NCI-H1694 treated with DMSO at 0.1 percent for 48 hours (cell line): ENCODE measurements around the gene CNOT1.
A peak's percentile ranks its signal among the peaks of the same experiment; 100 is the strongest.
"Not testable (repeated sequence)": the region's sequence is repeated elsewhere in the genome, so short reads cannot be mapped to it uniquely, and the experiment has no call there.

Source experiments
- DNase-seq: peaks from one replicate; lab custom pipeline; 2025; lab: John Stamatoyannopoulos, UW

CNOT1 gene

DNA sequence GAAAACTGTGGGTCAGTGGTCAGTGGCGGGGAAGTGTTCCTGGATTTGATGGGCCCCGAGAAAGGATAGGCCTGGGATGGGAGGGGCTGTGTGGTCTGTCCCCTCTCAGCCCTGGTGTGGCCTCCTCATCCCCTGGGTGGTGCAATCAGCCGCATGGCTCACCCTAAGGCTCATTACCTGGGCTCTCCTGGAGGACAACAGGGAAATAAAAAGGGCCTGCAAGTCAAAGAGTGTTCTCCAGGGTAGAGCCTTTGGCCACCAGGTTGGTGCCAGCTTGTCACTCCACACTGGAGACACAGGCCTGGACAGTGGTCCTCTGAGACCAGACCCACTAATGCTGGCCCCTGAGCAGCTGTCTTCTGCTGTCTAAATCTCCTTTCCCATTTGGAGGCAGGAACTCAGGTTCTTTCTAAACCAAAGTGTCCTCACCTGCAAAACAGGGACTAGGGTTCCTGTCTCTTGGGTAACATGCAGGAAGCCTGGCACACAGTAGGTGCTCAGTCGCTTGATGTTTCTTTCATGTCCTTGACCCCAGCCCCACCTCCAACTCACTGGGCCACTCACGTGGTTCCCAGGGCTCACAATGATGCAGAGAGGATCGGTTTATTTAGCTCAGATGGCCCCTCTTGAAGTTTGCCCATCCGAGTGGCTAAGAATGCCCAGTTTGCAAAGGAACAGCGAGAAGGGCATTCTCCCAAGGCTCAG is 127.3 kb downstream of the CNOT1 start:
- DNase-seq = no peak

DNA sequence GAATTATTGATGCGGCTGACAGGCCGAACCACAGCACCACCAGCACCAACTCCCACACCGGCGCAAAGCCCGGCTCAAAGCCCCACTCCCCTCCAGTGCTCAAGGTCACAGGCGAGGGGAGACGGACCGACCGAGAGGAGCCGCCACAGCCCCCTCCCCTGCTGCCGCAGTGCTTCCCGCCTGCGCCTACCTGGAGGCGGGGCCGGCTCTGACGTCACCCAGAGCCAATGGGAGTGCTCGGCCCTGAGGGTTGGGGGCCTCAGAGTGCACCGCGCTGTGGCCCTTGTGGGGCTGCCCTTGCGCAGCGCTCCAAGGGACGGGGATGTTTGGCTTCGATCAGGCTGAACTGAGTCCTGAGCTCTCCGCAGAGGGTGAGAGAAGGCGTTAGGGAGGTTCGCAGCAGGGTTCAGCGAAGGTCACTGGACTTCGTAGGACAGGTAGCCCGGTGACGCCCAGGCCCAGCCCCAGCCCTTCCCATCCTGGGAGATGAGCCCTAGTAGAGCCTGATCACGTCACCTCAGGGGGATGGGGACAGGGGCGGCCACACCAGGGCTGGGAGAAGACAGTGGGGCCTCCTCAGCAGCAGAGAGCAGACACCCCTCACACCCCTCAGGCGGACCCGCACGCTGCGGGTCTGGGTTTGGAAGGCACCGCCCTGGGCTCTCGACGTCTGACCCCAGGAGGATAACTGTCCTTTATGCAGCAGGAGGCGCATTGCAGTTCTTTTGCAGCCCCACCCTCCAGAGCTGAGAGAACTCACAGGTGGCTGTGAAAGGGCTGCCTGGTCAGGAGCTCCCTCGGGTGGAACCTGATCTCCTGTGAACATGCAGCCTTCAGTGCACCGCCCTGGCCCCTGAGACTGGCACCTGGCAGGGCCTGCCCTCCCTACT is 128.1 kb downstream of the CNOT1 start:
- DNase-seq = no peak

DNA sequence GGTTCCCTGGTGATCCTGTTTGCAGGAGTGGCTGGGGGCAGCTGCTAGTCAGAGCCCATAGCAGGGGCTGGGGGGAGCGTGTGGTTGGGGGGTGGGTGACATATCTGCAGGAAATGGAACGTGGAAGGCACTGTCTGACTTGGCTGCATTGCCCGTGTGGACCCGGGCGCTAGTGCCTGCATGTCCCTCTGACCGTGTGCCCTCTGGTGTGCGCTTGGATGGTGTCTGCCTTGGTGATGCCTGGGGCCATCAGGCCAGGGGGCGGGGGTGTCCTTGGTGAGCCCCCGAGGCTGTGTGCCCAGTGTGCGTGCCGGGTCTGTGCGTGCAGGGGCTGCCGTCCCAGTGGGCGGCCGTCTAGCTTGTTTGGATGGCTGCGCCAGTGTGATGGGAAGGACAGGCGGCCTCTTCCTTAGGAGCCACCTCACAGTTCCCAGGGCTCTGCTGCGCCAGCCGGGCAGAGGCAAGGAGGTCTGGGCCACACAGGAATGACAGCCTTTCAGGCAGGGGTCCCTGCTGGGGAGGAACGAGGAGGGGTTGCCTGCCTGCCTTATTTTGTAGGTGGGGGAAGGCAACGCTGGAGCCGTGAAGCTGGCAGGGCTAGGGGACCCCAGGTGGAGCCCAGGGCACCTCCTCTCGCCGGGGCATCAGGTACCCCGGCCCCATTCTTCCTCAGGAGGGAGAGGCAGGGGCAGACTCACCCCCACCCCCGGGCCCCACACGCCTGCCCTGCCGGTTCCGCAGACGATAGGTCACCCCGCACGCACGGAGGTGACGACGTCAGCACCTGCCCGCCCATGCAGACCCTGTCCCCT is 129.0 kb downstream of the CNOT1 start:
- DNase-seq = no peak

DNA sequence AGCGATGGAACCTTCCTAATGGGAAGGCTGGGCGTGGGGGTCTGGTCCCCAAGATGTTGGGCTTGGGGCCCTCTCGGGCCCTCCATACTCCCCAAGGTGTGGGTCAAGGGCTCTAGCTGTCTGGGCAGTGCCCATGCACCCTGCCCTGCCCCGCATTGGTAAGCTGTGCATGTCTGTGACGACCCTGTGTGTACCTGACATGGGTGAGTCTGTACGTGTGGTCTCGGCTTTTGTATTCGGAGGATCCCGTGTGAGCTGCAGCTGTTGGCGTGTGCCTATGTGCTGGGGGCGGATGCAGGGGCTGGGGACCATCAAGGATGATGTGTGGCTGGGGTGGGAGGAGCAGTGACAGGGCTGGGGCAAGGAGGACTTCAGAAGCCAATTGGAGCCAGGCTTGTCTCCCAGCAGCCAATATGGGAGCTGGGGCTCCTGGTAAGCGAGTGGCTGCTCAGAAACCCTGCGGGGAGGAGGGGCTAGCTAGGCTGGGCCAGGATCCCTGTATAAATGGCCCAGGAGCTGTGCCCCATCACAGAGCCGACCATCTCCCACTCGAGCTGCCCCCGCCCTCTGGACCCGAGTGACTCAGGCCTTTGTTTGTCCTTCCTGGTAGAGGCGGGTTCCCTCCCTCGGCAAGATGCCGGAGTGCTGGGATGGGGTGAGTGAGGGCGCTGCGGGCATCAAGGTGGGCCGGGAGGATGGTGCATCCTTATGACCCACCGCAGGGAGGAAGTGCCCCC is 129.8 kb downstream of the CNOT1 start, which contains the start of gene NDRG4:
TSS of gene NDRG4 (plus strand) at position 529 of the 737 bp plus-strand sequence. CDS start at position 635, 106 bp downstream.
- DNase-seq = peak; percentile 82

DNA sequence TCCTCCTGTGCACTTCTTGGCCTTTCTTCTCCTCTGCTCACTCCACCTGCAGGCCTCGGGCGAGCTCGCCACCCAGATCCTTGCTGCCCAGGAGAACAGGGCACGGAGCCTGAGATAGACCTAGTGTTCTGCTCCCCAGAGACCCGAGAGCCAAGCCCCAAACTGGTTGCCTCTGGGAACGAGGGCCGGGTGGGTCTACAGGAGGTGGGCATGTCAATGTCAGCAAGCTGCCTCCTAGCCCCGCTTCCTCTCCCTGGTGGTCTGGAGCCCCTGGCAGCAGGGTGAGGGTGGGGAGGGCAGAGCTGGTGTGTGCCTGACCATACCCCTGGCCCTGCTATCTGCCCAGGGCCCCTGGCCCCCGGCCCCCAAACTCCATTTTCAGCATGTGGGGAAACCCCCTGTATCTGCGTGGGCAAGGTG is 130.5 kb downstream of the CNOT1 start:
- DNase-seq = no peak

DNA sequence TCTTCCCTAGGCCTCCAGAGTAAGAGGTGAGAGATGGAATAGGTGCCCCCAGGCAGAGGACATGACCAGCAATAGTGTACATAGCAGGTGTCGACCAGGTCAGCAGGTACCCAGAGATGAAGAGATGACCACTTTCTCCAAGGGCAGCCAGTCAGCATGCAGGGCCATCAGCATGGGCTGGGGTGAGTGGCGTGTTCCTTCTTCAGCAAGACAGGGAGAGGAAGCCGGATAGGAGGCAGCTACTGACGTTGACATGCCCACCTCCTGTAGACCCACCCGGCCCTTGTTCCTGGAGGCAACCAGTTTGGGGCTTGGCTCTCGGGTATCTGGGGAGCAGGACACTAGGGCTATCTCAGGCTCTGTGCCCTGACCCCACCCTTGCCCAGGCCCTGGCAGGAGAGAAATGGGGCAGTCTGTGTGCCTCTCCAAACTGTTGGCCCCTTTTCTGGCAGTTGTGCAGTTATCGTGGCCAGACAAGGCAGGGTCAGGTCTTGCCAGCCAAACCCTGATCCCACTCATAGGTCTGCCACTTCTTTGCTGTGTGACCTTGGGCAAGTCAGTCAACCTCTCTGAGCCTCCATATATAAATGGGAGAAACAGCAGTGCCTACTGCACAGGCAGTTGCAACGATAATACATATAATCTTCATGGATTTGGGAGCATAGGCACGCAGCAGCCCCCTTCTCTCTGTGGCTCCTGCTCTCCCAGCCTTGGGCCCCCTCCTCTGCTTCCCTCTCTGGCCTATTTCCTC is 131.1 kb downstream of the CNOT1 start:
- no peak for DNase-seq

DNA sequence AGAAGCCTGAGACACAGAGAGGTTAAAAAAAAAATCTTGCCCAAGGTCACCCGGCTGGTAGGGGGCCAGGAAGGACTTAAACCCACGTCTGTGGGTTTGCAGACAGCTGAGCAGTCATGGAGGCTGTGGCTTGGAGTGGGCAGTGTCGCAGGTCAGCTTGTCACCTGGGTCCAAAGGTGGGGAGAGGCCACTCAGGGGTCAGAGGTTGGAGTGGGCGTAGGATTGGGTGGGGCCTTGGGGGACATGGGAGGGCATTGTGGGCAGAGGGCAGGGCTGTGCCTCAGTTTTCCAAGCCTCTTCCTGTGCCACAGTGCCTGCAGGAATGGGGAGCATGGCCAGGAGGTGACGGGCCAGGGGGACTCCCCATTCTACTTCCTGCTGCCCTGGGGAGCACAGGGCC is 131.7 kb downstream of the CNOT1 start:
- no peak for DNase-seq

DNA sequence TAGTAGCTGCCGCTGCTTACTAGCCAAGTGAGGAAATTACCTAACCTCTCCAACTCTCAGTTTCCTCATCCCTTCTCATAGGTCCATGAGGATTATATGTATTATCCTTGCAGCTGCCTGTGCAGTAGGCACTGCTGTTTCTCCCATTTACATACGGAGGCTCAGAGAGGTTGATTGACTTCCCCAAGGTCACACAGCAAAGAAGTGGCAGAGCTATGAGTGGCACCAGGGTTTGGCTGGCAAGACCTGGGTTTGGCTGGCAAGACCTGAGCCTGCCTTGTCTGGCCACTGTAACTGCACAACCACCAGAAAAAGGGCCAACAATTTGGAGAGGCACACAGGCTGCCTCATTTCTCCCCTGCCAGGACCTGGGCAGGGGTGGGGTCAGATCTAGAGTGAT is 132.2 kb downstream of the CNOT1 start:
- DNase-seq = no peak

DNA sequence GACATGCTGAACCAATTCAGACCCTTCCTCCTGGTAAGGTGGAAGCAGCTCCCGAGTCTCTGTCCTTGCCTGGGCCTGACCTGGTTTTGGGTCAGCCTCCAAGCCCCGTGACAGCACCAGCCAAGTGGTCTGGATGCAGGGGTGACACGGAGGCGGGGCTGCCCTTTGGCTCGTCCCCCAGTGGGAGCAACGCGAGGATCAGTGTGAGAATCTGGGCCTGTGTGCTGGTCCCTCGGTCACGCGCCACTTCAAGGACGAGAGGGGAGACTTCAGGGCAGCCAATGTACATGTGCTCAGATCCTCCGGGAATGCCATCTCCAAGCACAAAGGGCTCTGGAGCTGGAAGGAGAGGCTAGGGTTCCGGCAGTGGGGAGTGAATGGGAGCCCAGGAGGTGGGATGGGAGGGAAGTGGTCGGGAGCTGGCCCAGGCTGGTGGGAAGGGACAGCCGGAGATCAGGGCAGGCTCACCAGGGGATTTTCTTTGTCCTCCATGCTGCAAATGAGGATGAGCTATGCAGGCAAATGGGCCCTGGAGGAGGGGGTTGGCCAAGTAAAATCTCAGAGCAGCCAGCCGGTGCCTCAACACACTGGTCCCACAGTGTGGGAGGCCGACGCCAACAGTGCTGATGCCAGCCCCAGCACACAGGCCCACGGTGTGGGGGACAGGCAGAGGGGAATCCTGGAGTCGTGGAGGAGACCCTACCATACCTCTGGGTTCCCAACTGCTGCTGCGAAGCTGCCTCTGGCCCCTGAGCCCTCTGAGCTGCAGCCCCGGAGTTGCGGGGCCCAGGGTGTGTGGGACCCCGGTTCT is 133.9 kb downstream of the CNOT1 start:
- DNase-seq = no peak

DNA sequence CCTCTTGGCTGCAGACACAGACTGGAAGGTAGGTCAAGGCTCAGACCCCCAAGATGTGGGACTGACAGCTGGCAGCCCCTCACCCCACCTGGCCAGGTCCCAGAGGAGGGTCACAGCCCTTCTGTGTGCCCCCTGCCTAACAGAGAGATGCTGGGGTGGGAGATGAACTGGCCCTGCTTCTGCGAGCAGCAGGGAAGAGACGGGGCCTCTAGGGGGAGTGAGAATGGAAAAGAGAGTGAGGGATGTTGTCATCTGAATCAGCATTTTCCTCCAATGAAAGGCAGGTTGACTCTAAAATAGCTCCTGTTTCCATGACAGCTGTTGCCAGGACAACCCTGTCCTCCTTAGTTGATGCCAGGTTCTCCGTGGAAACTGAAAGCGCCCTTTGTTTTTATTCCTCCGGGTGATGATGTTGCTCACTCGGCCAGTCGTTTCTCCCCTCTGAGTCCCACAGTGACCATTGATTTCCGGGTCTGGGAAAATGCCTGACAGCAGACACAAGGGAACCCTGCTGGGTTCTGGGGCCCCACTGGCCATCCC is 134.6 kb downstream of the CNOT1 start:
- peak; percentile 90 for DNase-seq

DNA sequence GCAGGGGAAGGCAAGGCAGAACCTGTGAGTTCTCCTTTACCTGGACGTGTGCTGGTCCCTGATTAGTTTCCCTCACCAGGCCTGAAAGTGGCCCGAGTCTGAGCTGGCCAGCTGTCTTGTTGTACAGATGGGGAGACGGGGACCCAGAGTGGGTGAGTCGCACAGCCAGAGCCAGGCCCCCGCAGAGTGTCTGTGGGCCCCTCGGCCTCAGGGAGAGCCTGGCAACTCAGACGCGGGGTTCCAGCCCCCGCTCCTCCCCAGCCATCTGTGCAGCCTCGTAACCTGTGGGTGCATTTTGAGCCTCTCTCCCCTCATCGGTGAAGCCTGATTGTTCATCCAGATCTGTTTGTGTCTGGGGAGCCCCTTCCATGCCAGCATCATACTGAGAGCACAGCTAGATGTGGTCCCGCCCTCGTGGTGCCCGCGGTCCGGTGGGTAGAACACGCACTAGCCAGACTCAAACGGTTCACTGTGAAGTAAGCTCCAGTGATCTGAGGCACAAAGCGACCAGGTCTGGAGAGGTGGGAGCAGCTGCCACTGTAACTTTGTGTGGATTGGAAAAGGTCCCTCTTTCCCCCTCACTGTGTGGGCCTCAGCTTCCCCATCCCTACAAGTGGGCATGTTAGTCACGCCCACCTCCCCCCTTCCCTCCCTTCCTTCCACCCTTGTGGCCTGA is 135.7 kb downstream of the CNOT1 start:
- DNase-seq = no peak

DNA sequence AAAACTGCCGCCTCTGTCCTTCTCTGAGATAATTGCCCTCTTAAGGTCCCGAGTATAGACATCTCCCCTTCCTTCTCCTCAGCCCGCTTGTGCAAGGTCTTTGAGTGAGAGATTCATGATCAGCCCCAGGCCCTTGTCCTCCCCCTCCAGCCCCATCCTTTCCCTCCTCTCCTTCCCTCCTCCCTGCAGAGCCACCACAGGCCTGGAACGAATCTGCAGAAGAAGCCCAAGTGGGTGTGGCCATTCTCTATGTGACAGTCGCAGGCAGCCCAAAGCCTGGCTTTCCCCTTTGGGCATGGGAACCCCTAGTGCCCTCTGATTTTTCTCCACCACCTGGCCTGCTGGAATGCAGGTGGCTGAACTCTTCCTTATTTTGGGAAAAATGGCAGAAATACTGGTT is 136.9 kb downstream of the CNOT1 start:
- DNase-seq = no peak

DNA sequence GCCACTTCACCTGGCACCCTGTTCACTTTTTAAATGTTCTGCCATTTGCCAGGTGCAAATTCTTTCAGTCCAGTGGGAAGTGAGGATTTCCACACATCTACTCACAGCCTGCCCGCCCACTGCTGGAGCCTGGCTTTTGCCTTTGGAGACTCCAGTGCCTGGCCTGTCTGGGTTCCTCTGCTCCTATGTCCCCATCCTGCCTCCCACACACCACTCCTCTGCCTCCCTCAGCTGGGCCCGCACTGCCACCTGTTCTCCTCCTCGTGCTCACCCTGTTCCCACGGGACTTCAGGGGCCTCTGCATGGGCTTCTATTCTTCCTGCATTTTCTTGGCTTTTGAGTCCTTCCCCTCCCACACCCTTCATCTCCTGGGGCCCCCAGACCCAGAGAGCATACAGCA is 137.6 kb downstream of the CNOT1 start:
- no peak for DNase-seq

DNA sequence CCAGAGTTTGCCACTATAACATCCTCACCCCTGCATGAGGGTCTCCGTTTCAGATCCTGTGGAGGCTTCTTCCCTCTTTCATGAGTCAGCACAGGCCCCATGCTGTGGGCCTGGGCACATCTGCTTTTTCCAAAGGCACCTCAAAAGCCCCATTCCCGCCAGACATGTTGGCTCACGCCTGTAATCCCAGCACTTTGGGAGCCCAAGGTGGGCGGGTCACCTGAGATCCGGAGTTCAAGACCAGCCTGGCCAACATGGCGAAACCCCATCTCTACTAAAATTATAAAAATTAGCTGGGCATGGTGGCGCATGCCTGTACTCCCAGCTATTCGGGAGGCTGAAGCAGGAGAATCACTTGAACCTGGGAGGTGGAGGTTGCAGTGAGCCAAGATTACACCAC is 139.1 kb downstream of the CNOT1 start:
- not testable (repeated sequence) for DNase-seq

DNA sequence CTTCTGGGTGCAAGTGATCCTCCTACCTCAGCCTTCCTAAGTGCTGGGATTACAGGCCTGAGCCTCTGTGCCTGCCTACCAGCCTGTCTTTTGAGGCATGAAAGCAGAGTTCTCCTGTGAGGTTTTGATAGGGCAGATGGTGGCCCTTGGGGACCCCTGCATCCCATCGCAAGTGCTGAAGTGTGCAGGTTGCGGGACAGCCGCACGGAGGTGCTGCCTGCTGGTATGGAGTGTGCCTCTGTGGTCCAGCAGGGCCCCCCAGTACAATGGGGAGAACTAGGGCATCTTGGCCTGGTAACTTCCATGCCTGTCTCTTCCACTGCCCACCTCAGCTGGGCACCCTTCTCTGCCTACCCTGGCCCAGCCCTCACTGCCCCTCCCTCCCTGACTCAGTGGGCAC is 139.6 kb downstream of the CNOT1 start:
- no peak for DNase-seq

DNA sequence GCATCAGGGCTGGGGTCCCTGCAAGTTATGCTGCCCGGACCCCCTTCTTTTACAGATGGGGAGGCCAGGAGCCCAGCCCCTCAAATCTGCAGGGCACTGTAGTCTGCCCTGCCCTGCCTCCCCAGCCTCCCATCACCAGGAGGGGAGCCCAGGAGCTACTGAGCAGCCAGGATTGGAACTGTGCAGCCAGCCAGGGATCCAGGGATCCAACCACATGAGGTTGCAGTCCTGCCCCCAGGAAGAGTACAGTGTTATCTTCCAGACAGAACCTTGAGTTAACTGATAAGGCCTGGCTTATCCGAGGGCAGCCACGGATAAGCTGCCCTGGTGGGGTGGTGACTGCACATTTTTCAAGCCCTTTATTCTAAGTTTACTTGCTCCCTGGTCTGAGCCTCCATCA is 141.1 kb downstream of the CNOT1 start:
- DNase-seq = no peak

DNA sequence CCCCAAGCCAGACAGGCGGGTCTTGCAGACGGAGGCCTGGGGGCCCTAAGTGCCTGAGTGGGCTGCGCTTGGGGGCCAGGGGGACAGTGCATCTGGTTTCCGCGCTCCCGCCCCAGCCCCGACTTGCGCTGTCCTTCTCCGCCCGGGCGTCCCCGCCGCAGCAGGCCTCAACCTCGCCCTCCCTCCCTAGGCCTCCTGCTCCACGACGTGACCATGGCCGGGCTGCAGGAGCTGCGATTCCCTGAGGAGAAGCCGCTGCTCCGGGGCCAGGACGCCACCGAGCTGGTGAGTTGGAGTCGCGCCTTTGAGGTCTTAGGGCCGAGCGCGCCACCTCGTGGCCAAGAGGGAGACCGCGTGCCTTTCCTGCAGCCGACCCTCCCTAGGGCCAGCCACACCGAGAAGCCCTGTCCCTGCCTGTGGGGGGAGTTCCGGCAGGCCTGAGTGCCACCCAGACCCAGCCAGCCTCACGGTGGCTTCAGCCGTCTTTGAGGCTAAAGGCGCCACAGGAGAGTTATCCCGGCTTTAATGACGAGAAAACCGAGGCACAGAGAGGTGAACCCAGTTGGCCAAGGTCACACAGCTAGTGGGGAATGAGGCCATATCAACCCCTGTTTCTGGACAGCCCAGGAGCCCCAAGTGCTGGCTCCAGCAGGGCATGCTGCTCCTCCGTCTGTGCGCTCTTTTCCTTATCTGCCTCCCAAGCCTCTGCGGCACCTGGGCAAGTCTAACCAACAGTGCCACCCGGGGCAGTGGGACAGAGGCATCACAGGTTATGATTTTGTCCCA is 141.9 kb downstream of the CNOT1 start:
- peak; percentile 69 for DNase-seq

DNA sequence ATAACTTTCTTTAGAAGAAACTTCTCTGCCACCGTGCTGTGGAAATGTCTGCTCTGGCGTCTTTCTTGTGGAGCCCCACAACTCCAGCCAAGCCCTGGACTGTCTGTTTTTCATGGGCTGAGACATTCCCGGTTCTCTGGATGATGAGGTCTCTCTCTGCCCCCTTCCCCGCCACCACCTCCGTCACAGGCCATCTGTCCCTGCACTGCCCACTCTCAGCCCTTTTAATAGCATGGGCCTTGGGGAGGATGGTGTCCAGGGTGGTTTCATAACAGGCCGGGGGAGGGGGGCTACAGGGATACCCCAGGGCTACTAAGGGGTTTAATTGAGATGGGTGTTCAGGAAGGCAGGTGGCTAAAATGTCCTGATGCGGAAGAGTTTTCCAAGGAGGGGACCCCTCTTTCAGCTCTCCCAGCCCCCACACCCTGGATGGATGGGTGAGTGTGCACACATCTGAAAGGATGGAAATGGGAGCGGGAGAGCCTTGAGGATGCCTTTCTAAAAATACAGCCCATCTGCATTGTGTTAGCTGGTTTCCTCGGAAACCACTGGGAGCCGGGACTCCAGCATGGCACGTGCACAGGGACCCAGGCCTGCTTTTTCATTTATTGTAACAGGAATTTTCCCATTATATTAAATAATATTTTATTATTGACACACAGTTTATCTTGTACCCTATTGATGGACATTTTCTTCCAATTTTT is 144.3 kb downstream of the CNOT1 start:
- DNase-seq = no peak
